Stimulated activated CD4-positive, alpha-beta T cell treated with anti-CD3 and anti-CD28 coated beads, Interleukin-12 subunit alpha, Interleukin-12 subunit beta, amount 100 ng/mL, for 48 hours (primary cell): Measurements from ENCODE around the gene IL1RAPL1.

ENCODE experiments used
- DNase-seq, 3 donors: peaks; one replicate each; pipeline ENCODE4 v3.0.0-alpha.2; 2020; ENCODE audit warnings: low read depth in 2 of 3, low spot score in 1 of 3

The IL1RAPL1 gene

DNA sequence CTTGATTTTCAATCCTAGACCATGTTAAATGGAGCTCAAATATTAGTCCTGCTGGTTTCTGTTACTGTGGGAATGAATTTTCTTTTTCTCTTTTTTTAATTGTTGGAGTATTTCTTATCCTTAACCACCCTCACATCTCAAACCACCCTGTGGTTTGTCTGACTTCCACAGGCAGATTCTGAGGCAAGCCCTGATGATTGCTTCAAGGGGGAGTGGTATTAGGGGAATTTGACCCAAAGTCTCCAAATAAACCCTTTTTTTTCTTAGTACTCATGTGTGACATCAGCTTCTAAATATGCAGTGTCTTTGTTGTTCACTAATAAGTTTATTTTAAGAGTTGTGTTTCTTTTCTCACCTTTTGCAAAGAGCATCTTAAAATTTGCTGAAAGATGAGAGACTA, 810.3 kb downstream of the IL1RAPL1 start:
- DNase-seq: no peak

DNA sequence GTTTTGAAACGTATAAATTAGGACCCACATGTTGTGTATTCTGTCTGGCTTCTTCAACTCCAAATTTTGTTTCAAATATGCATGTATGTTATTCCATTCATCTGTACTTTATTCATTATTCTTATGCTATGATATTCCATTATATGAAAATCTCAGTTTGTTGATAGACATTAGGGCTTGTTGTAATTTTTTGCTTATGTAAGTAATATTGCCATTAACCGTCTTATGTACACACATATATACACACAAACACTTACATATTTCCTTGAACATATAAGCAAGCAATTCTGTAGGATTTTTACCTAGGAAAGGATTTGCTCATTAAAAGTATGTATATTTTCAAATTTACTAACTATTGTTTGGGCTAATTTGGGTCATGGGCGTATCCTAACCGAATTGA, 820.1 kb downstream of the IL1RAPL1 start:
- no peak for DNase-seq

GRCh38 chrX:29419774-29420553, 832.7 kb downstream of the IL1RAPL1 start:
- DNase-seq: no peak

DNA sequence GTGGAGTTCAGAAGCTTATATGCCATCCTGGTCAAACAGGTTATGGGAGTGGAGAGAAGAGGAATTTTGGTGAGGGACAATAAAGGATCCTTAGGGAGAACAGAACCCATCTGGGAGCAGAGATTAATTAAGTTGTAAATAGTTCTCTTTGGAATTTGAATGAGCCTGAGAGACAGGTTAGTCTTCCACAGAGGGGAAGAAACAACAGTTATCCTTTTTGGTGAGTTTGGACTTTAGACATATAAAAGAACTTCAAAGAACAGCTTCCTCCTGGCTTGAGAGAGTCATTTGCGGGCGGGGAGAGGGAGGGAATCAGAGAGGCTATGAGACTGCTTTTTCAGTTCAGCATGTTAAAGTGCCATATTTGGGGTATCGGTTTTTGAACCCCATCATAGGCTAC, 834.8 kb downstream of the IL1RAPL1 start:
- DNase-seq: no peak

GRCh38 chrX:29431895-29432294, 844.6 kb downstream of the IL1RAPL1 start:
- DNase-seq: no peak

GRCh38 chrX:29432534-29432933, 845.3 kb downstream of the IL1RAPL1 start:
- DNase-seq: no peak

GRCh38 chrX:29434939-29435338, 847.7 kb downstream of the IL1RAPL1 start:
- DNase-seq: no peak

- no peak for DNase-seq
Observed at GRCh38 chrX:29435396-29435795, 848.1 kb downstream of the IL1RAPL1 start.

GRCh38 chrX:29447867-29448266, 860.6 kb downstream of the IL1RAPL1 start:
- no peak for DNase-seq

DNA sequence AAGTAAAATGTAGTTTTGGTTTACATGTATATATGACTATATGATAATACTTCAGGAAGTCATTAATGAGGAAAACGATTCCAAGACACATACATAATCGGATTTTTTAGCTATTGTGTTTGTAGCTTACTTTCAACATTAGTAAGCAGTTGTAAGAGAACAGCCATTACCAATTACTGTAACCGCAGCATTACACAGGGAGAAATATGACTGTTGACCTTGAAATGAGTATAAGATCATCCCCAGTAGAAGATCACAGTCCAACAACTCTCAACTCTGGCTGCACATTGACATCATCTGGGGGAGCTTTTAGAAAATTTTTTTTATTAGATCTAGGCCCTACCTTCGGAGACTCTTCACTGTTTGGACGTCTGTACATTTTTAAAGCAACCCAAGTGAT, 866.1 kb downstream of the IL1RAPL1 start:
- DNase-seq: no peak

GRCh38 chrX:29455702-29456101, 868.5 kb downstream of the IL1RAPL1 start:
- DNase-seq: no peak

DNA sequence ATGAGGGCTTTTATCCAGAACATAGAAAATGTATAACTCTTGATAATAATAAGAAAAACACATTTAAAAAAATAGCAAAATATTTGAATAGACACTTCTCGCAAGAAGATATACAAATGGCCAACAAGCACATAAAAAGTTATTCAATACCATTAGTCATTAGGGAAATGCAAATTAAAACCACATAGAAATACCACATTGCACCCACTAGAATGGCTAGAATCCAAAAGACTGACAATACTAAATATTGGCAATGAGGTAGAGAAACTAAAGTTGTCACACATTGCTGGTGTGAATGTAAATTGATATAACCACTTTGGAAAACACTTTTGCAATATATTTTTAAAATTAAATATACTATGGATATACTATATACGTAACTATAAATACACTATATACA, 873.8 kb downstream of the IL1RAPL1 start:
- no peak for DNase-seq

DNA sequence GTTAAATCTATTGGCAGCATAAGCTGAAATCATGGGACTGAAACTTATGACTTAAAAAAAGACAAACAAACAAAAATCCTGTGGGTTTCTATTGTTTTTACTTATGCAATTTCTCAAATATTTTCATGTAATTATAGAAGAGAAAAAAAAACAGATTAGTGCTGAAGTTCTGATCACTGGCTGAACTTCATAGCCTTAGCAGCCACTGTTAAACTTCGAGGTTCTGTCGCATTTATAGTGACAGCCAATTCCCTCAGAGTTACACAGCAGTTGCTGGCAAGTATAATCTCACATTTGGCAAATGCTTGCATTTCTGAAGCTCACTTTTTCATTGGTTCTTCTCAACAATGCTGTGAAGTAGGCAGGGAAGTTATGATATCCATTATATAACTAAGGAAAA, 879.2 kb downstream of the IL1RAPL1 start:
- DNase-seq: no peak

DNA sequence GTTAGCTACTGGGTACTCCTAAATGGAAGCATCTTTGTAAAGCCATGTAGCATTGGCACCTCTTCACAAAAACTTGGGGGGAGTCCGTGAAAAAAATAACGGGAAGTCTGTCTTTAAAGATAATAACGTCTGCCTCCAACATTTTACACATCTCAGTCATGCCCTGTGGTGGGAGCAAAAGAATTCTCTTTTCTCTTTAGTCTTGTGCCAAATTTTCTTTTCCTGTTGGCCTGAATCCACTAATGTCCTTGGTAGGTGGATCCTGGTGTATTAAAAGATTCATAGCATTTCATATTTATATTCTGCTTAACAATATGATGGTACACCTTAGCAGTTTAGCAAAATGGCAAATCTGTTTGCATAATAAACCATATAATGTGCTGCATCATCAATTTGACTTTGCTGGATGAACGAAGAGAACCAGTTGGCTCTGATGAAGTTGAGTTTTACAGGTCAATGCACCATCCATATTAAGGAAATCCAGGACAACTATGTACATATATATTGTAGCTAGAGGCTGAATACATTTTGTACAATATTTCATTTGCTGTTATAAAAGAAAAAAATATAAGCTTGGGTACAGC, 881.8 kb downstream of the IL1RAPL1 start:
- DNase-seq: no peak

DNA sequence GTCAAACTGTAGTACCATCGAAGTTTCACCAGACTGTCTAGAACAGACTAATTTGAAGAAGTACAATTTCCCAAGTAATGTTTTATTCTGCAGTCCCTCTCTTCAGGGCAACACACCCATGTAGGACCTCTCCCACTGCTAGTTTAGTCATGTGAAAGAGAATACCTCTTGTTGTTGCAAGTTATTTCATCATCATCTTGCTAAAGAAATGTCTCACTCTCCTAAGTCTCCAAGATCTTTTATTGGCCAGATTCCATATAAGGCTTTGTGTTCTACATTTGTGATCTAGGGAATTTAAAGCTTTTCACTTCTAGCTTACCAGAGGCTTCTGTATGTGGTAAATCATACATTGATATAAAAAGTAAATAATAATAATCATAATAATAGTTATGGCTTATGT, 882.8 kb downstream of the IL1RAPL1 start:
- no peak for DNase-seq

- no peak for DNase-seq
Observed at GRCh38 chrX:29471829-29472228, 884.6 kb downstream of the IL1RAPL1 start.

- no peak for DNase-seq
Observed at GRCh38 chrX:29477878-29478277, 890.6 kb downstream of the IL1RAPL1 start.

DNA sequence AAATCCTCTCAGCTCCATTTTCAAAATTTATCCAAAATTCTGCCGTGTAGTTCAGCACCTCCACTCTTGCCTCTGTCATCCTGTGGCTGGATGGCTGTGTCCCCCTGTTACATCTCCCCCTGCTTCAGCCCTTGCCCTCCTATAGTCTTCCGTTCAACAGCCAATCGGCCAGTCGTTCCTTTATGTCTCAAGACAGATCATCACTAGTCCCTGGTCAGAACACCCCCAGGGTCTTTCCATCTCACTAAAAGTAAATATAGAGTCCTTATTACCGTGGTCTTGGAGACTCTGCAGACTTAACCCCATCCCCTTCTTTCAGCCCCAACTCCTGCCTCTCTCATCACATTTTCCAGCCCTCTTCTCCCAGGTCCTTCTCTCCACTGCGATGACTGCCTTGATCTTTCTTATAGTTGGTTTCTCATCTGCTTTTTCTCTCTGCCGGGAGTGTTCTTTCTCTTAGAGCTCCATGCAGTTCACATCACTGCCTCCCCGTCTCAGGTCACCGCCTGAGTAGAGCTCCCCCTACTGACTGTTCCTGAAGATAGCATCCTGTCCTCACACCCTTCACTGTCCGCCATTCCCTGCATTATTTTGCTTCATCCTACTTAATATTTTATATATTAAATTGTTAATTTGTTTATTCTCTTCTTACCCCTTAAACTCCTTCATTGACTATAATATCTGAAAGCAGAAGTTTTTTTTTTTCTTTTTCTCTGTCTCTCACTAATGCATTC, 891.3 kb downstream of the IL1RAPL1 start:
- peak in 1 of 3 donors; percentile 8 for DNase-seq

- no peak for DNase-seq
Observed at GRCh38 chrX:29487214-29487613, 900.0 kb downstream of the IL1RAPL1 start.

- no peak for DNase-seq
Observed at GRCh38 chrX:29487714-29488113, 900.5 kb downstream of the IL1RAPL1 start.

DNA sequence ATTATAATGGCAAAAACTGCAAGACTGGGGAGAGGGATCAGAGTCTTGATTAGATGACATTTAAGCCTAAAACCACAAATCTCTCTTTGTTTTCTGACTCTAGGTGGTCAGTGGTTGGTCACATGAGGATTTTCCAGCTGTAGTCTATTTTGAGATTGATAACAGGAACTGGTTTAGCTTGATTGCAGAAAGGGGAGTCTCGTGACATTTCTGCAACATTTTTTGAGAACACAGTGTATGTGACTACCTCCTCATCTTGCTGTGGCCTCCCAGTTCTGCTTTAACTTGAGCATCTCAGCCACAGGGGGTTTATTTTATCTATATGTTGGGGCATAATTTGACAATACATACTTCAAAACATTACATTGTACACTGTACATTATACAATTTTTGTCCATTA, 901.7 kb downstream of the IL1RAPL1 start:
- no peak for DNase-seq

DNA sequence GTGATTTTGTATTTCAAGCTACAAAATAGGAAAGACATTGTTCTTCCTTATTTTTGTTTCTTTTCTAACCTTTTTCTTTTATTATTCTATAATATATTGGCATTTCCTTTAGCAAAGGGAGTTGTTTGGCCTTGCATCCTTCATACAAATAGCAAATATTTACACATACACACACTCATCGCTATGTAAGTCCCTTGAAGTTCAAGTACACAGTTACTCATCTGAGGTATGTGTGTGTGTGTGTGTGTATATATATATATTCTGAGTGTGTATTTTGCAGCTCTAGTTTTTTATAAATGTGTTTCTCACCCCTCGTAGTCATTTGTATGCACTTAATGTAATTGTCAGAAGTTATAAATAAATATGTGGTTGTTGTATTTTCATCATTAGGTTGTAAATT, 903.4 kb downstream of the IL1RAPL1 start:
- DNase-seq: no peak
